Measurements from ENCODE around the gene ATP11A.

The ATP11A gene

GRCh38 chr13:112761701-112762689, 72.2 kb downstream of the ATP11A start:
- no peak for DNase-seq (ENCODE audit: low spot score)

DNA sequence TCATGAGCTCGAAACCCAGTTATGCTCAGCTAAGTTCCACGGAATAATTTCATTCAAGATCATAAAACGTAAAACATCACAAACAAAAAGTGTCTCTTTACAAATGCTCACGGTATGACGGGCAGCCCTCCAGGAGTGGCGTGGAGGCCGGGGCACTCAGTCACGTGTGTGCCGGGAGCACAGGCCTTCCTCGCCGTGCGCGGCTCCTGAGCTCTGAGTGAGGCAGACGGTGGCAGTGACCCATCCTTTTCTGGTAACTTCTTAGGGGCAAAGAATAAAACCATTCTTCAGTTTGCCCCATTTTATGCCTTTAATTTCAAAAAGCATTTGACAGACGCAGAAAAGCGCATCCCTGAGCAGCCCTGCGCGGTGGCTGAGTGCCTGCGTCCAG, 72.8 kb downstream of the ATP11A start:
- DNase-seq (ENCODE audit: low spot score), result no peak

DNA sequence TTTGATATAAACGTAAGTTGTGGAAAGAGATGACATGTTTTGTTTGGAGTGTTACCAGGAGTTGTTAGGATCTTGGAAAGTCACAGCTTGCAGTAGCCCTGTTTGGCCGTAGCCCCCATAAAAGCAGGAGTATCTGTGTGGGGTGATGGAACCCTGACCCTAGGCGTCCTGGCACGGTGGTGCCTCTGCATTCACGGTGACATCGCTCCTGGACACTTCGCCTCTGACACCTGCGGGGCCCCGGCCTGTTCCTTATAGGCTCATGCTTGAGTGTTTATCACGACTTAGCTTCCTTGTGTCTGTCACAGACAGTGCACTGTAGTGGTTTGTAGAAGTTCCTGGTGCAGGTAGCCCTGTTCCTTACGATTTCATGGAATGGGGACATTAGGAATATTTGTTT, 74.2 kb downstream of the ATP11A start:
- DNase-seq (ENCODE audit: low spot score), result no peak

DNA sequence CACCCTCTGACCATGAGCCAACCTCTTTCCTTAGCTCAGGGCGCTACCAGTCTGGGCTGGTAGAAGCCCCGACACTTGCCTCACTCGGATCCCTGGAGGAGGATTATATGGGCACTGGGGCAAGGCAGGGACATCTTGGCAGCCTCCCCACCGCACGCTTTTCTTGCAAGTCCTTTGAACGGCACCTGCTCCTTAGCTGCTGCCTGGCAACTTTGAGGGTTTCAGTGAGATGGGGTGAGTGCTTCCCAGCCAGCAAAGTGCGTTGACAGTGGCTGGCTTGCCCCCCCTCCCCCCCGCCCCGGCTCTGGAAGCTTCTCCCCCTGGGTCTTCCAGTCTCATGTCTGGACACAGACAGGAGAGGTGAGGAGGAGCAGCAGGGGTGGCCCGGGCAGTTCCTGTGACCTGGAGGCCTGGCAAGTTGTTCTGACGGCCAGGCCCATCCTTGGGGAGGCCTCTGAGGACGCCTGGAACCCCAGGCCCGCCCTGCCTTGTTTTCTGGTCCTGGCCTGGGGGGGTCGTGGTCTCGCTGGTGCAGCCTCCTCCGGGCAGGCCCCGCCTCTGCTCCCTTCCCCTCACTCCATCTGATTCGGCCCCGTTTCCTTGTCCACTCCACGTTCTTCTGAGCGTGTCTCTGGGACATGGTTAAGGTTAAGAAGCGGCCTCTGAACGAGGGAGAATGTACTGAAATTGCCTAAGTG, 75.2 kb downstream of the ATP11A start:
- DNase-seq (ENCODE audit: low spot score), result no peak

GRCh38 chr13:112765731-112766130, 75.9 kb downstream of the ATP11A start:
- DNase-seq (ENCODE audit: low spot score), result no peak

DNA sequence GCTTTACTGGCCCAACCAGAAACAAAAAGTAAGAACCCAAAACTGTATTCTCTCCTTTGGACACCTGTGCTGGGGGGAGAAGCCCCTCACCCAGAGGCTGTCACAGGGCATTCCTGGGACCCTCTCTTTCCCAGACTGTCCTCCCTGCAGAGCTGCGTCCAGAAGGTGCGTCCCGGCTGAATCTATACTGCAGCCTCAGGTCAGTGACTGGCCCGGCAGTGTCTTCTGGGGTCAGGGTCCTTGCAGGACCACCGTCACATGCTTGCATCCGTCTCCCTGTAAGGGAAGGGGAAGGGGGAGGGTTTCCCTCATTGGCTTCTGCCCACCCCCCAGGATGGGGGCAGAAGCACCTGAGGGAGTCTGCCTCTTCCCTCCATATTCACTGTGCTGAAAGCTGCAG, 76.5 kb downstream of the ATP11A start:
- DNase-seq (ENCODE audit: low spot score), result no peak

DNA sequence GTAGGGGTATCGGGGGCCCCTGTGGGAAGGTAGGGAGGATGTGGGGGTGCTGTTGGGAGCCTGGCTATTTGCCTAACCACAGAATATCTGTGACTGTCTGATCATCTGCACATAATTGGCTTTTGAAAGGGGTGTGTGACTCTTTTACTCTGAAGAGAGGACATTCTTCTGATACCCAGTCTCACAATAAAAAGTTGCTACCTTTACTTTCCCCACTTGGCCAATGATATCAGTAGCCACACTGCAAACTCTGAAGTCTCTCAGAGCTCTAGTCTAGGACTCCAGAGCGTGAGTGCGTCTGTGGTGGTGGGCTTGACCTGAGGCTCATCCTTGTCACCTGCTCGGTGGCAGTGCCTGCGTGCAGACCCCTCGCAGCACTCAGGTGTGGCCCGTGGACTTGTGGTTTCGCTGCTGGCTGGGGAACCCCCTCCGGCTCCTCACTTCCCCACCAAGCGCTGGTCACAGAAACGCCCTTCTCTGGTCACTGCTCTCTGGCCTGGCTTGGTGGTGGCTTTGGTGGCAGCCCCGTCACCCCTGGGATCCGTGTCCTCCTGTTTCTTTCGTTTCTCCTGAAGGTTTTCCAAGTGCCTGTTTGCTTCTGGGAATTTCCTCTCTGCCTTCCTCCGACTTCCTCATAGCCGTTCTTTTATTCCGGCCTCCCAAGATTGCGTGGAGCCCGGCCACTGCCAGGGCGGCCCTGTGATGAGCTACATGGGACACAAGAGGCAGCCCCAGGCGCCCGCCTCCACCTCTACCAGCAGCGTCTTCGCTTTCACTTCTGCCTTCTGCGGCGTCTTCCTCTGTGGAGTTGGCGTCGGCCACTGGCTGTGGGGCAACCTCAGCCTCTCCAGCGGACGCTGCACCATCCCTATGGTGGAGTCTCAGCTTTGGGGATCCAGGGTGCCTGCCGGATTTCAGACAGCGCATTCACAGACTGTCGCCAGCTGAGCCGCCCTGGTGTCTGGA, 78.0 kb downstream of the ATP11A start:
- no peak for DNase-seq (ENCODE audit: low spot score)

DNA sequence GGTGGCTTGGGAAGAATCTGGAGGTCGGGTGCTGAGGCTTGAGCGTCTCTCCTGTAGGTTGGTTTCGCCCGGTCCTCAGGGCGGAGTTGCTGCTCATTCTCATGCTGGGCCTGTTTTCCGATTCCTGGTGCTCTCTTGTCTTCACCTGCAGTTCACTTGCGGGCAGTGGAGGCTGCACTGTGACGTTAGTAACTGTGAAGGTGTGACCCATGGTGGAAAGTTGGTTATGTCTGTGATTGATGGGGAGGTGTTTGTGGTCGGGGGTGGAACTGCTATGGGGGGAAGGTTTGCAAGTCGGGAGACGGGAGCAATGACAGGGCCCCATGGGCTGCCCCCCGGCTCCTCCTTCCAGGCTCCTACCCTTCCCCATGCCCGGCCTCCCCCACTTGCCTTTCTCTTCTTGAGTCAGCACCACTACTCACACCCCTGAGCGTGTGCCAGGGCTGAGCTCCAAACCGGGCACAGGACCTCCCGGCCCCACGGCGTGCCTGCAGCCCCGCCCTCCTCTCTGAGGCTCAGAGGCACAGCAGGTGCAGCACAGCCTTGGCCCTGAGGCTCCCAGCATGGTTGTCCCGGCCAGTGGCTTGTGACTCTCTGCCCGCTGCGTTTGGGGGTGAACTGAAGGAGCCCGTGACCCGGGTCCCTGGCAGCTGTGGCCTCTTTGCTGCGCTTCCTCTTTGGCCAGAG, 79.1 kb downstream of the ATP11A start:
- no peak for DNase-seq (ENCODE audit: low spot score)

GRCh38 chr13:112769615-112770014, 79.8 kb downstream of the ATP11A start:
- DNase-seq (ENCODE audit: low spot score), result no peak

DNA sequence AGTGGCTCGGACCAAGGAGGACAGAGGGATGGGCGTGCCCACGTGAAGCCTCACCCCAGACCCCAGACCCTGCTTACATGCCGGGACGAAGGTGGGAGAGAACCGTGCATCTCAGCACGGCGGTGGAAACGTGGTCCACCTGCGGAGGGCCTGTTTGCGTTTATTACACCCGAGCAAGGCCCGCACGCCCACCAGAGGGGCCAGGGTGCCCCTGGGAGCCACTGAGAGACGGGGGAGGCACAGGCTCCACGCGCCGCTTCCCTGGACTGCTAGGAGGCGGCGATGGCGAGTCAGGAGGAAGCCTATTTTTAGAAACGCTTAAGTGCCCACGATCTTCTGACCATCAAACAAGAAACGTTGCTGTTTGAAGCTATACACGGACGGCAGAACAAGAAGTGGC, 80.7 kb downstream of the ATP11A start:
- DNase-seq (ENCODE audit: low spot score), result no peak

DNA sequence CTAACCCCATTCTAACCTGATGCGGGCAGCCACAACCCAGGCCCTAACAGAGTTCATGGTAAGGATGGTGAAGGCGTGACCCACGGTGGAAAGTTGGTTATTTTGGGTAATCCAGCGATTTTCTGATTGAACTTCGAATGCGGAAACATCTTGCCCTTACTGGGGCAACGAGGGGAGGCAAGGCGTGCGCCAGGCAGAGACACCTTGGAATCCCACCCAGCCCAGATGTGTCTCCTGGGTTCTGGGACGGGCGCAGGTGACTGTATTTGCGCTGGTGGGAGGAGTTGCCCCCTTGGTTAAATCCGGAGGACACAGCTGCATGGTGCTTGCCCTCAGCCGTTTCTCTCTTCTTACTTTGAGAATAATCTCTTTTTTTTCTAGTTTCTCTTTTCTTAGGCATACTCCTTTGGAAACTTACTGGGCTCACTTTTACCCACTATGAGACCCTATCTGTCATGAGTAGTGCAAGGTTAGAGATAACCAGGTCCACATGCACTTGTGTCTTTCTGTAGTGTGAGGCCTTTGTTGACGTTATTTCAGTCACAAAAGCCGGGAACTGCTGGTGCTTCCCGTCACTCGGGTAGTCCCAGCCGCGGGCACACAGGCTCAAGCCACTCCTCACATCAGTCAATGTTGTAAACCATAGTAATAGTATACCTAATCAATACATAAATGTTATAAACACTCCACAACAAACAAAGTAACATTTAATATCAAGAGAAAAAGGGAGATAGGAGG, 81.5 kb downstream of the ATP11A start:
- no peak for DNase-seq (ENCODE audit: low spot score)

DNA sequence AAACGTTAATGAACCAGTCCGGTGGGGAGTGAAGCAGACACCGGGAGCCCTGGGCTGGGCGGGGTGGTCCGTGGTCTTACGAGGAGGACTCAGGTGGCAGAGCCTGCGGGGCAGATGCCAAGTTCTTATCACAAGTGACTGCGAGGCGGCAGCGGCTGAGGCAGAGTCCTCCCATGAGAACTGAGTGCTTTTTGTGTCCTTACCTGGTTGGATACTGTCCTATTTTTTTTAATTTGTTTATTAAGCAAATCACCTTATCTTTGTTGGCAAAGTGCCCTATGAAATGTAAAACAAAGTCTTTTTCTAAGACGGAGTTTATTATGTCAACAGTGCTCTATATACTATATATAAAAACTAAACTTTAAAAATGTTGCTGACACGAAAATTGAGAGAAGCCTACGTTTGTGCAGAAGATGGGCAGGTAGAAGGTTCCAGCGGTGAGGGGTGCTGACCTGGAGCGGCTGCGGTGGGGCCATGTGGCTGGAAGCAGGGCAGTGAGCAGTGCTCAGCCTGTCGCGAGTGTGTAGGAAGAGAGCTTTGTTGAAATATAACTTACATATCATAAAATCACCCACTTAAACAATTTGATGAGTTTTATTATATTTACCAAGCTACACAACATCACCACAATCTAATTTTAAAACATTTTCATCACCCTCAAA, 82.2 kb downstream of the ATP11A start:
- DNase-seq (ENCODE audit: low spot score), result no peak

DNA sequence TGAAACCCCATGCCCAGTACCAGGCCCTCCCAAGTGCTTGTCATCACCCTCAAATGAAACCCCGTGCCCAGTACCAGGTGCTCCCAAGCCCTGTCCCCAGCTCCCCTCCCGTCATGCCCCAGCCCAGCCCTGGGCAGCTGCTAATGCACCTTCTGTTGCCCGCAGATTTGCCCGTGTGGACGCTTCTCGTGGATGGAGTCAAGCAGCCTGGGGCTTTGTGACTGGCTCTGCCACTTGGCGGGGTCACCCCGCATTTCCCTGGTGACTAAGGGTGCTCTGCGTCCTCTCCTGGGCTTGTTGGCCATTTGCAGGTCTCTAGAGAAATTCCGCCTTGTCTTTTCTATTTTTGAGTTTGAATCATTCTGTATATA, 82.7 kb downstream of the ATP11A start:
- DNase-seq (ENCODE audit: low spot score), result no peak

GRCh38 chr13:112772929-112773328, 83.1 kb downstream of the ATP11A start:
- DNase-seq (ENCODE audit: low spot score), result no peak

DNA sequence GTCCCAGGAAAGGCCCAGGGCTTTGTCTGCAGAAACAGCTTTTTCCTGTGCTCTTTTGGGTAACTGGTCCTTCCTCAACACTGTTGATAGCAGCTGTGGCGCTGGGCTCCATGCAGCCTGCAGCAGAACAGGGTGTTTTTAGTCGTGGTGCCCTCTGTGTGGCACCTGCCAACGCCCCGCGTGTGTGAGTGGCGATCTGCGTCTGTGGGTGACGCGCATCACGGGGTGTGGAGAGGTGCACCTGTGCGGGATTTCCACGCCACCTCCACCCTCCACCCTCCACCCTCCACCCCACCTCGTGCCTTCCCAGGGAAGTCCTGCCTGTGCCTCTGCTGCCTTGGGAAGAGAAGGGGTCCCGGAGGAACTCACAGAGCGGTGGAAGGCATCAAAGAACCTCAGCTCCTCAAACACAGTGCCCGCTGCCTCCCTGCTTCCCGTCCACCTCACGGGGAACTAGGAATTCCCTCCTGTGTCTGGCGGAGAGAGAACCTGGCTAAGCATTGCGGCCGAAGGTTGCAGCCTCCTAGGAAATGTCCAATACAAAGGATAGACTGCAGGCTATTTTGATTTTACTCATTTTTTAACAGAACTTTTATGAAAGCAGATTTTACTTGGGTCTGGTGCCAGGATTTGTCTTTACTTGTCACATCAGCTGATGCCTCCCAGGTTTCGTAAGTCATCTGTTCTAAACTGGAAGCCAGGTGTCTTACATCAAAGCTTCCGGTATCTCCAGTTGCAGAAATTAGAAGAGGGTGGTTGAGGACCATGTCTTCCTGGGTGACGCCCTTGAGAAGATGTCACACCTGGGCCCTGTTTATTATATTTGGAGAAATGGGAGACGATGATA, 84.0 kb downstream of the ATP11A start:
- DNase-seq (ENCODE audit: low spot score), result no peak

GRCh38 chr13:112774448-112774792, 84.6 kb downstream of the ATP11A start:
- no peak for DNase-seq (ENCODE audit: low spot score)

DNA sequence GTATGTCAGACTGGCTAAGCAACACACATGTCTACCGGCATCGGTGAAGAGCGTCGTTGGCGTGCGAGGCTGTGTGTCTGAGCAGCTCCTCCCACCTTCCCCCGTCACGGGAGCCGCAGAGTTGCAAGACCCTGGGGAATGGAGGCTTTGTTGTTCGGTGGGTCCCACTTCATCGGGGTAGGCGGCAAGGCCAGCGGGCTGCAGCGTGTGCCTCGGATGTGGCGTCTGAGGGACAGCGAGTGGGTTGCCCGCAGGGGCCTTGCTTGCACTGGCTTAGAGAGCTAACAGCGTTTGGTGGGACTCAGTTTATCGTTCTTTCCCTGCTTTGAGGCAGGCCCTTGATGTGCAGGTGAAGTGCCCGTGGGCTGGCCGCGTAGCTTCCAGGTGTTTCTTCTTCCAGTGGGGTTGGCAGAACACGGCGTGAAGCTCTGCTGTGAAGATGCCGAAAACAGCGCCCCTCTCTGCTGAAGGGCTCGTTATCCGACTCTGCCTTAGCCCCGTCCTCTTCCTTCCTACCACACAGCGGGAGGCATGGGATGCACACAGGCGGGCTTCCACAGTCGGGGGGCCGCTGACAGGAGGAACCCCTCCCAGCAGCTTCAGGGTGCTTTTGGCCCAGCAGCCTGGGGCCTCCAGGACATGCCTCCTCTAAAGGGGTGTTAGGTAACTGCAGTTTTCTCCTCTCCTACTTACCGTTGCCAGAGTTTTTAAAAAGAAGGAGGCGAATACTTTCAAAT, 85.2 kb downstream of the ATP11A start:
- no peak for DNase-seq (ENCODE audit: low spot score)

DNA sequence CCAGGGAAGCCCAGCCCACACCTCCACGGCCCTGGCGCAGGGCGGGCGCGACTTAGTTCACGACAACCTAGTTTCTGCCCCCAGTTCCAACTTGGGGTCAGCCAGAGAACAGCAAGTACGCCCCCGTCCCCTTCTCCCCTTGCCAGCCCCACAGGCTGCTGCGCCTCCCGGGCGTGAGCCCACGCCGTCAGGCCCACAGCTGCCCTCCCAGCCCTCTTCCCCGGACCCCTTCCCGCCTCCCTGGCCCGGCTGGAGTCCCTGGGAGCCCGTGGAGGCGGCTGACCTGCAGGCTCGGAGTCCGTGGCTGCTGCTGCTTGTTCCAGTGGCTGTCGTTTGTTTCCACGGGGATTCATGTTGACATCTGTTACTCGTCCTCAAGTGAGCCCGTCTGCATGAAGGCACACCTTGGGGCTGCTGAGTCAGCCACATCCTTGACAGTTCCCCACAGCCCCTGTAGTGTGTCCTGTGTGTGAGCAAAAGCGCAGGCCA, 86.0 kb downstream of the ATP11A start:
- no peak for DNase-seq (ENCODE audit: low spot score)

DNA sequence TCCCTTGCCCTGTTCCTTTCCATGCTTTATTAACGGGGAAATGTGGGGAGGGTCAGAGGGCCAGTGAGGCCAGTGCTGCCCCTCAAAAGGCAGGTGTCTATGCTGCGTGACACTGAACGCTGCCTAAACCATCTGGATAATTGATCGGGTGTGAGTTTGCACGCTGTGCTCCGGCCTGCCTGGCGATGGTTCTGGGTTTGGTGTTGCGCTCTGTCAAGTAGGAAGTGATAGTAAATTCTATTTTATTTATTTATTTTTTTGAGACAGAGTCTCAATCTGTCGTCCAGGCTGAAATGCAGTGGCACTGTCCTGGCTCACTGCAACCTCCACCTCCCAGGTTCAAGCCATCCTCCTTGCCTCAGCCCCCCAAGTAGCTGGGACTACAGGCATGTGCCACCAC, 86.5 kb downstream of the ATP11A start:
- no peak for DNase-seq (ENCODE audit: low spot score)

All from kidney capillary endothelial cell (primary cell).